Lower leg skin (tissue), 3 donors: Measurements from ENCODE around the gene ASF1B.

Experiments
- CTCF ChIP-seq, 3 donors: fragments of 450-650 bp; IDR thresholded peaks; one replicate each; pipeline ENCODE4 v1.5.1; 2016; ENCODE audit warnings: antibody characterized with exemption in 3 of 3, mild to moderate bottlenecking in 3 of 3, moderate library complexity in 2 of 3
- POLR2A ChIP-seq, 2 donors: fragments of 450-650 bp; IDR thresholded peaks; one replicate each; pipeline ENCODE4 v1.6.1; 2016 to 2017; ENCODE audit warnings: antibody characterized with exemption in 2 of 2, mild to moderate bottlenecking in 1 of 2, moderate library complexity in 1 of 2

GRCh38 chr19:14096272-14096992 is 40.0 kb downstream of the ASF1B start:
- TF ChIP-seq CTCF (IDR thresholded peaks at IDR 0.05), result no peak
- TF ChIP-seq POLR2A (IDR thresholded peaks at IDR 0.05), result no peak
